Activated naive CD4-positive, alpha-beta T cell treated with anti-CD3 and anti-CD28 coated beads for 36 hours (primary cell): Measurements from ENCODE around the gene KRT40. TPM values are rescaled to one million over a fixed set of nuclear protein-coding genes. Genes with fewer than 3 reads are reported as not detected.
"Not testable (repeated sequence)": the region's sequence is repeated elsewhere in the genome, so short reads cannot be mapped to it uniquely, and the experiment has no call there.

Experiments
- CTCF ChIA-PET: fragments of 350-600 bp; sonication (Branson Sonifier 250); formaldehyde crosslinking; loops from one replicate; lab custom pipeline; 2021; ENCODE audit warnings: antibody characterized with exemption; lab: Charles Lee
- DNase-seq: peaks from one replicate; pipeline ENCODE4 v3.0.0-alpha.2; 2020
- H3K27ac Mint-ChIP-seq: one replicate; pipeline ENCODE4 v1.8.0; 2021; ENCODE audit warnings: mild to moderate bottlenecking, mixed read lengths
- H3K27me3 Mint-ChIP-seq: one replicate; pipeline ENCODE4 v1.8.0; 2021; ENCODE audit warnings: low read depth, mixed read lengths
- H3K36me3 Mint-ChIP-seq: one replicate; pipeline ENCODE4 v1.8.0; 2021; ENCODE audit warnings: low read depth, mixed read lengths
- H3K4me1 Mint-ChIP-seq: one replicate; pipeline ENCODE4 v1.8.0; 2021; ENCODE audit warnings: low read depth, mixed read lengths
- H3K4me3 Mint-ChIP-seq: one replicate; pipeline ENCODE4 v1.8.0; 2021; ENCODE audit warnings: mild to moderate bottlenecking, moderate library complexity, mixed read lengths
- H3K9me3 Mint-ChIP-seq: one replicate; pipeline ENCODE4 v1.8.0; 2021; ENCODE audit warnings: mixed read lengths
- intact Hi-C: fragments of 100-400 bp; cut with micrococcal nuclease; formaldehyde crosslinking; loops from one replicate; pipeline ENCODE4 v1.15.1; 2023
- total RNA-seq, 2 experiments: library from RNA; stranded (reverse); gene quantifications; one replicate each; pipeline ENCODE4 v1.2.3, GENCODE V29; 2021

KRT40 gene
- total RNA-seq, 2 experiments from 2014 or later: not detected

DNA sequence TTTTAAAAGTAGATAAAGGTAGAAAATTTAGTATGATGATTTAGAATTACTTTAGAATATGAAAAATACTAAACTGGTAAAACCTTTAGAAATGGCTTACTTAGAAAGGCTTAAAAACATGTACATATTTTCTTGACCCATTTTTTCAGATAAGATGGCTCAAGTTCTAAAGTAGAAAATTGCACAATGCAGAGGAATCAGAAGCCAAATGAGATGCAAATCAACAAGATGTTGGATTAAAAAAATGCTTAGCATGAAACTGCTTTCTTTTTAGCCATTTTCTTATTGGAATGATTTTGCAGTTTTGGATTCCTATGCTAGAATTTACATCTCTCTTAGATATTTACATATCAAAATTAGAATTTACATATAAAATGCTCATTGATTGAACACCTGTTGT lies 26.3 kb upstream of the KRT40 start:
- intact Hi-C loops: no loop called here
- Mint-ChIP-seq H3K27me3 (no peaks in the 10 kb centered on the region), H3K4me1 (no peaks in the 10 kb centered on the region), H3K36me3 (no peaks in the 10 kb centered on the region), H3K4me3 (no peak overlapping the region), H3K9me3 (no peaks in the 10 kb centered on the region), H3K27ac (no peak overlapping the region)
- DNase-seq: no peak
- CTCF ChIA-PET: interaction anchor here (0.6 kb wide), 1 partner anchor 15 kb away, joined by 3 read pairs; no protein-coding TSS in a partner anchor

DNA sequence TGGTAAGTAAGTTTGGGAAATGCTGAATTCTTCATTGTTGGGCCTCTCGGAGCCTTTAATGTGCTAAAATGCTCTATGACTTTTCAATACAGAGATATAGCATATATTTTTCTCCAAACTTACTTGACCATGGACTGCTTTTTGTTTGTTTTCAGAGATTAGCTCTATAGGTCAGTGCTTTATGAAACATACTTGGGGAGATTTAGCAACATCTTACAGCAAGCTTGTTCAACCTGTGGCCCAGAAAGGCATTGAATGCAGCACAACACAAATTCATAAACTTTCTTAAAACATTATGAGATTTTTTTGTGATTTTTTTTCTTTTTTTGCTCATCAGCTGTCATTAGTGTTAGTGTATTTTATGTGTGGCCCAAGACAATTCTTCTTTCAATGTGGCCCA lies 25.8 kb upstream of the KRT40 start:
- Mint-ChIP-seq H3K9me3 (no peaks in the 10 kb centered on the region), H3K36me3 (no peaks in the 10 kb centered on the region), H3K27me3 (no peaks in the 10 kb centered on the region), H3K4me1 (no peaks in the 10 kb centered on the region), H3K27ac (no peak overlapping the region), H3K4me3 (no peak overlapping the region)
- CTCF ChIA-PET: interaction anchor here (0.6 kb wide), 1 partner anchor 14 kb away, joined by 3 read pairs; no protein-coding TSS in a partner anchor
- DNase-seq: no peak
- intact Hi-C loops: no loop called here

DNA sequence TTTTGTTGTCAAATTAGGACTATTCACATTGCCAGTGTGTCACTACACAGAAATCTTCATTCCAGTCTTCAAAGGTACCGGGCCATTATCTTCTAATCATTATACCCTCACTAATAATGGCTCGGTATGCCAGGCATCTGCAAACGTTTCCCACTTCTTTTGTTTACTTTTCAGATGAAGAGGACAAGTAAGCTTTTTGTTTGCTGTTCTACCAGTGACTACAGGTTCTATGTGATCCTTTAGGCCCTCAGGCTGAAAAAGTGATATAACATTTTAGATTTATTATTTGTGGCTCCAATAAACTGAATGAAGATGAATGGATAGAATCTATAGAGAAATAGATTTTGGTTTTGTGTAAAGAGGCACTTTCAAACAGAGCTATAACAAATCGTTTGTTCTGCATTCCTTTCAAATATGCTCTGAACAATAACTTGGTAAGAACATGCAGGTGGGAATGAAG lies 25.2 kb upstream of the KRT40 start:
- Mint-ChIP-seq H3K4me3 (no peak overlapping the region), H3K9me3 (no peaks in the 10 kb centered on the region), H3K27ac (no peak overlapping the region), H3K27me3 (no peaks in the 10 kb centered on the region), H3K4me1 (no peaks in the 10 kb centered on the region), H3K36me3 (no peaks in the 10 kb centered on the region)
- intact Hi-C loops: no loop called here
- CTCF ChIA-PET: no interaction called here
- no peak for DNase-seq

DNA sequence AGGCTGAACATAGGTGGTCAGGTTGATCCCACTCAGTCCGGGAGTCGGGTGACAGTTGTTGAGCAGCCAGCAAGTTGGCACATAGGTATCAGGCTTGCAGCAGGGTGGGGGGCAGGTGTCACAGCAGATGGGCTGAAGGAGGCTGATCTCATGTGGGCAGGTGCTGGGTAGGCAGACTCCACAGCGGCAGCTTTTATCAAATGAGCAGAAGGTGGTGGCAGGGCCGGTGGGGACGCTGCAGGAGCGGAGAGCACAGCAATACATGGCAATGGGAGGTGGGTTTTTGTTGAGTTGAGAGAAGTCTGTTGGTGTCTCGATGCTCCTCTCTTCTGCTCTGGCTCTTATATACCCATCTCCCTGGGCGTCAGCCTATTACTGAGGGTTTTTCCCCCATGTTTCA lies 24.7 kb upstream of the KRT40 start, which contains the start of gene KRTAP3-1:
KRTAP3-1 (minus strand) TSS at position 318 of the 400 bp plus-strand sequence; CDS start at position 264, 54 bp downstream.
- Mint-ChIP-seq H3K36me3 (no peaks in the 10 kb centered on the region), H3K4me1 (no peaks in the 10 kb centered on the region), H3K9me3 (no peaks in the 10 kb centered on the region), H3K4me3 (no peak within 1 kb of the TSS), H3K27ac (no peak within 1 kb of the TSS), H3K27me3 (no peaks in the 10 kb centered on the region)
- no peak for DNase-seq
- intact Hi-C loops: no loop called here
- CTCF ChIA-PET: no interaction called here

DNA sequence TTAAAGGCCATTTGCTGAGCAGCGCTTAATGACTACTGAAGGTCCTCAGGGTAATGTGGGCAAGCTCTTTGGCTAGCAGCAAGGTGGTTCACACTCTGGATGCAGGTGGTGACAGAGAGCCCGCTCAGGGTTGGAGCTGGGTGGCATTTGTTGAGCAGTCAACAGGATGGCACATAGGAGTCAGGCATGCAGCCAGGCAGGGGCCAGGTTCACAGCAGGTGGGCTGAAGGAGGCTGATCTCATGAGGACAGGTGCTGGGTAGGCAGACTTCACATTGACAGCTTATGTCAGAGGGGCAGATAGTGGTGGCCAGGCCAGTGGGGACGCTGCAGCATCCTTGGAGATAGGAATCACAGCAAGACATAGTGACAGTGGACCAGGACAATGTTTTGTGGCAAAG lies 20.3 kb upstream of the KRT40 start:
- intact Hi-C loops: no loop called here
- Mint-ChIP-seq H3K4me1 (no peaks in the 10 kb centered on the region), H3K27ac (no peak overlapping the region), H3K4me3 (no peak overlapping the region), H3K36me3 (no peaks in the 10 kb centered on the region), H3K27me3 (peaks cover 4% of the 10 kb centered on the region), H3K9me3 (no peaks in the 10 kb centered on the region)
- DNase-seq: no peak
- CTCF ChIA-PET: no interaction called here

DNA sequence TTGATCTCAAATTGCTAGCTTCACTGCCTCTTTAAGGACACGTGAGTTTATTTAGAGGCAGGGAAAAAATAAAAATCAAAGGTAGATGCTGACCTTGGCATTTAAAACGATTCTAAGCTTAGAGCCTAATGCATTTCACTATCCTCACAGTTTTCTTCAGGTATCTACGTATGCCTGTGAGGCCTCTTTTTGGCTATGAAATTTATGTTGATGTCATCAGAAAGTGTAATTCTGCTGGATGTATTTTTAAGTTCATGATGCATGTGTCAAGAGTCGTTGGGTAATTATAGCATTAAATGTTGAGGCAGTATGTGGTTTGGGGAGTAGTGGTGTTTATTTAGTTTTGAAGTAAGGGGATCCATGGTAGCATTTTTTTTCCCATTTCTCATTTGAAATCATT lies 19.8 kb upstream of the KRT40 start:
- peaks cover 5% of the 10 kb centered on the region for H3K27me3 Mint-ChIP-seq
- no peak for DNase-seq
- CTCF ChIA-PET: no interaction called here
- H3K27ac Mint-ChIP-seq: no peak overlapping the region
- no peaks in the 10 kb centered on the region for H3K9me3 Mint-ChIP-seq
- intact Hi-C loops: no loop called here
- no peak overlapping the region for H3K4me3 Mint-ChIP-seq
- H3K4me1 Mint-ChIP-seq: no peaks in the 10 kb centered on the region
- H3K36me3 Mint-ChIP-seq: no peaks in the 10 kb centered on the region

DNA sequence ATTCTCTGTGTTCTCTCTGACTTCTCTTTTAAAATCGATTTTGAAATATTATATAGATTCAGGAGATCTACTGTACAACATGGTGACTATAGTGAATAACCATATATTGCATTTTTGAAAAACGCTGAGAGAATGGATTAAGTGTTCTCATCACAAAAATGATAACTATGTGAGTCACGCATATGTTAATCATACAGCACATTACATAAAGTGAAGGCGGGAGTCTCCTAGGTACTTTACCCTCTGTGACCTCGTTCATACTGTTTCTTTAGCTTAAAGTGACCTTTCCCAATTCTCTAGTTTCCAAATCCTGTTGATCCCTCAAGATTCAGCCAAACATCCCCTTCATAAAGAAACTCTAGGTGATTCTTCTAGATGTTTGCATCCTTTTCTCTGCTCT lies 18.7 kb upstream of the KRT40 start:
- no peaks in the 10 kb centered on the region for H3K4me1 Mint-ChIP-seq
- H3K27me3 Mint-ChIP-seq: peaks cover 9% of the 10 kb centered on the region
- H3K27ac Mint-ChIP-seq: no peak overlapping the region
- CTCF ChIA-PET: no interaction called here
- no peaks in the 10 kb centered on the region for H3K9me3 Mint-ChIP-seq
- H3K36me3 Mint-ChIP-seq: no peaks in the 10 kb centered on the region
- intact Hi-C loops: no loop called here
- H3K4me3 Mint-ChIP-seq: no peak overlapping the region
- no peak for DNase-seq

DNA sequence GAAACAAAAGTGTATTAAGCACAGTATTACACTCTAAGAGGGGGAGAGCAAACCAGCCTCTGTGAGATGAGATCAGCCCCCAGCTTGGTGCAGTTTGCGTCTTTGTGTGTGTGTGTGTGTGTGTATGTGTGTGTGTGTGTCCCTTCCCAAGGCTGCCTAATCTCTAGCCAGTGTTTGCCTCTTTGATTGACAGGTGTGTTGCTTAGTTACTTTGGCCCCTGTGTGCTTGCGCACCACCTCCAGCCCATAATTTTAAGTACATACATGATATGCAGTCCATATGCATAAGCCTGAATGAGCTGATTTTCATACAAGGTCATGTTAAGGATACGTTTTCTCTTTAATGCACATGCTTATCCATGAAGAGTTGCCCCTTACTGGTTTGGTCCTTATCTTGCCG lies 17.7 kb upstream of the KRT40 start:
- intact Hi-C loops: no loop called here
- no peak overlapping the region for H3K27ac Mint-ChIP-seq
- CTCF ChIA-PET: no interaction called here

DNA sequence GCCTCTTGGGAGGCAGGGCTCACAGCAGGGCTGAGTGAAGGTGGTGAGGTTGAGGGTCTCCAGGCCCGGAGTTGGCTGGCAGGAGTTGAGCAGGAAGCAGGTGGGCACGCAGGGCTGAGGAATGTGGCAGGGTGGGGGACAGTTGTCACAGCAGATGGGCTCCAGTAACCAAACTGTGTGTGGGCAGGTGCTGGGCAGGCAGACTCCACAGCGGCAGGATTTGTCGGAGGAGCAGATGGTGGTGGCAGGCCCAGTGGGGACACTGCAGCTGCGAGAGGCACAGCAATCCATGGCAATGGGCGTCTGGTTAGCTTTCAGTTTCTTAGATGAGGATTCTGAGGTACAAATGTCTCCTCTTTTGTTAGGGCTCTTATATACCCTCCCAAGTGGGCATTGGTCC lies 15.4 kb upstream of the KRT40 start, which contains the start of gene KRTAP3-2:
KRTAP3-2 (minus strand) TSS at position 344 of the 400 bp plus-strand sequence; CDS start at position 291, 53 bp downstream.
- H3K4me1 Mint-ChIP-seq, CTCF ChIA-PET, H3K9me3 Mint-ChIP-seq, H3K36me3 Mint-ChIP-seq, DNase-seq, H3K4me3 Mint-ChIP-seq, intact Hi-C loops, H3K27ac Mint-ChIP-seq: not testable (repeated sequence)
- H3K27me3 Mint-ChIP-seq: peaks cover 20% of the 10 kb centered on the region

More for the DNA sequence above, 17.7 kb upstream of the KRT40 start:
- H3K36me3 Mint-ChIP-seq: no peaks in the 10 kb centered on the region
- no peak overlapping the region for H3K4me3 Mint-ChIP-seq
- DNase-seq: no peak
- H3K9me3 Mint-ChIP-seq: no peaks in the 10 kb centered on the region
- peaks cover 14% of the 10 kb centered on the region for H3K27me3 Mint-ChIP-seq
- H3K4me1 Mint-ChIP-seq: no peaks in the 10 kb centered on the region

DNA sequence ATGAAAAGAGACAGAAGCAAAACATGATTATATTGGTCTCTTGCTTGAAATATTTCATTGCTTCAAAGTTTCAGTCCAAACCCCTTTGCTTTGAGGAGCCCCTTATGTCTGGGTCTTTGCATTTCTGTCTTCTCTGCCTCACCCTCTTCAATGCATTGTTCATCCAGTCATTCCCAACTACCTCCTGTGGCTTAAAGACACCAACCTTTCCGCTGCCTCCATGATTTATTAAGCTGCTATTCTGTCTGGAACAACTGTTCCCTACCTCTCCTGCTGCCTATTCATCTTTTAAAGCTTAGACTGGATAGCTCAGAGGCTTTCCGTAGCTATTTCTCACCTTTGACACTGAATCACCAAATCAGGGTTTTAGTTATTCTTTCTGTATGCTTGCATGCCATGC lies 13.2 kb upstream of the KRT40 start:
- DNase-seq: no peak
- Mint-ChIP-seq H3K27me3 (peaks cover 31% of the 10 kb centered on the region), H3K4me1 (no peaks in the 10 kb centered on the region), H3K4me3 (no peak overlapping the region), H3K9me3 (no peaks in the 10 kb centered on the region), H3K36me3 (no peaks in the 10 kb centered on the region), H3K27ac (no peak overlapping the region)
- CTCF ChIA-PET: no interaction called here
- intact Hi-C loops: no loop called here

DNA sequence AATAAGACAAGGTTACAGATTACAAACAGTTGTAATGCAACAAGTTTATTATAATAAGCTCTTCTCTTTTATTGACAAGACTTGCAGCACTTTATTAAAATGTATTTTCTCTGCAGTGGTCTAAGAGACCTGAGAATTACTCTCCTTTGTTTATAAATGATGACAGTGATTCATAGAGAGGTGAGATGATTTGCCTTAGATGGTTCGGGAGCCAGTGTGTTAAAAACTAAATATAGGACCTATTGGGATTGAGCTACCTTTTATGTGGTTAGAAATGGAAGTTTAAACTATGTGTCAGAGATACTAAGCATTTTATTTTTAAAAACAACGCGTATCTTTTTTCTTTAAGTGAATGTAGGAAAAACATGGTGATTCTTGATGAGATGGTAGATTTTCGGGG lies 12.7 kb upstream of the KRT40 start:
- H3K9me3 Mint-ChIP-seq: no peaks in the 10 kb centered on the region
- intact Hi-C loops: no loop called here
- H3K27ac Mint-ChIP-seq: no peak overlapping the region
- no peaks in the 10 kb centered on the region for H3K36me3 Mint-ChIP-seq
- no peak for DNase-seq
- CTCF ChIA-PET: interaction anchor here (0.7 kb wide), 1 partner anchor 17 kb away, joined by 3 read pairs; no protein-coding TSS in a partner anchor
- no peaks in the 10 kb centered on the region for H3K4me1 Mint-ChIP-seq
- no peak overlapping the region for H3K4me3 Mint-ChIP-seq
- peaks cover 33% of the 10 kb centered on the region for H3K27me3 Mint-ChIP-seq

DNA sequence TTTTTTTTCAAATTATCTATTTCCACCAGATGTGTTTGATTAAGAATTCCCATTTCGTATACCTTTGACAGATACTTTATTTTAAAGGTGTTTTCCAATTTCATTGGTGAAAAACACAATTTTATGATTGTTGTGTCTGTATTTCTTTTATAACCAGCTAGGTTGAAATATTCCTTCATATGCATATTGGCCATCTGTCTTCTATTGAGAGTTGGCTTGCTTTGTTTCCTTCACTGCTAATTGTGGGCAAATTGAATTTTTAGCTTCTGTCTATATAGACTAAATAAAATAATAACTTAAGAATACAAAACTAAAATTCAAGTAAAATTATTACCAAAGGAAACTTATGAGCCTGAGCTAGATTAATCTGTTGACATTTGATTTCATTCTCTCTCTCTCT lies 11.0 kb upstream of the KRT40 start:
- DNase-seq: no peak
- no peaks in the 10 kb centered on the region for H3K4me1 Mint-ChIP-seq
- H3K4me3 Mint-ChIP-seq: no peak overlapping the region
- H3K27ac Mint-ChIP-seq: no peak overlapping the region
- intact Hi-C loops: no loop called here
- peaks cover 32% of the 10 kb centered on the region for H3K27me3 Mint-ChIP-seq
- CTCF ChIA-PET: interaction anchor here (0.6 to 0.7 kb wide), 2 partner anchors 15 to 1342 kb away, joined by 3 read pairs; no protein-coding TSS in a partner anchor
- H3K9me3 Mint-ChIP-seq: no peaks in the 10 kb centered on the region
- no peaks in the 10 kb centered on the region for H3K36me3 Mint-ChIP-seq

DNA sequence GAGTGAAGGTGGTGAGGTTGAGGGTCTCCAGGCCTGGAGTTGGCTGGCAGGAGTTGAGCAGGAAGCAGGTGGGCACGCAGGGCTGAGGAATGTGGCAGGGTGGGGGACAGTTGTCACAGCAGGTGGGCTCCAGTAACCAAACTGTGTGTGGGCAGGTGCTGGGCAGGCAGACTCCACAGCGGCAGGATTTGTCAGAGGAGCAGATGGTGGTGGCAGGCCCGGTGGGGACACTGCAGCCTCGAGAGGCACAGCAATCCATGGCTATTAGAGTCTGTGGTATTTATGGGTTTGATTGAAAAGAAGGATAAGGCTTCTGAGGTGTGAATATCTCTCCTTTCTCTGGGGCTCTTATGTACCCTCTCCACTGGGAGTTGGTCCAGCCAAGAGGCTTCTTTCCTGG lies 9.7 kb upstream of the KRT40 start, which contains the start of gene KRTAP3-3:
KRTAP3-3 (minus strand) TSS at position 326 of the 400 bp plus-strand sequence; CDS start at position 259, 67 bp downstream.
- H3K9me3 Mint-ChIP-seq: no peaks in the 10 kb centered on the region
- CTCF ChIA-PET: no interaction called here
- H3K4me3 Mint-ChIP-seq: no peak within 1 kb of the TSS
- peaks cover 28% of the 10 kb centered on the region for H3K27me3 Mint-ChIP-seq
- H3K36me3 Mint-ChIP-seq: no peaks in the 10 kb centered on the region
- DNase-seq: no peak
- no peak within 1 kb of the TSS for H3K27ac Mint-ChIP-seq
- intact Hi-C loops: no loop called here
- no peaks in the 10 kb centered on the region for H3K4me1 Mint-ChIP-seq
